D341Med (cell line): ENCODE results near the gene JAZF1.

ENCODE experiments used
- DNase-seq: peaks from one replicate; pipeline ENCODE4 v3.0.0; 2012; ENCODE audit warnings: low spot score

JAZF1 gene

GRCh38 chr7:28180364-28181147 is at the start of gene JAZF1:
Gene JAZF1 (minus strand): TSS chr7:28180795.
- DNase-seq, result peak; percentile 84

DNA sequence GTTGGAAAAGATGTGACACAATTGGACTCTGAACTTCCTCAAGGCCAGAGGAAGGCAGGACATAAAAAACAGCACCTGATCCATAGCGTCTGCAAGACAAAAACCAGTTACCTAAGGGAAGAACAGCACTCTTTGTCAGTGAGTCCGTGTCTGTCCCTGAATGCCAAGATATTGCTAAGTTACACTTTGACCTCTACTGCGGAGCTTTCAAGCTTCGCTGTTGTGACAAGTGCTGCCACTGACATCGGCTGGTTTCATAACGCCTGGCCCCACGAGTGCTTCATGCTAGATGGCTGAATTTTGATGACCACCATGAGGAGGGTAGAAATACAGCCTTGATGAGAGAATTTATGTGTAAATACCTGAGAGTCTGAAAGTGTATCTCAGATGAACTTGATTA is 49.7 kb upstream of the JAZF1 start:
- no peak for DNase-seq

- no peak for DNase-seq
These were observed 47.8 kb upstream of the JAZF1 start for GRCh38 chr7:28228396-28228795.

GRCh38 chr7:28226003-28226402 is 45.4 kb upstream of the JAZF1 start:
- DNase-seq, result no peak

GRCh38 chr7:28225576-28225975 is 45.0 kb upstream of the JAZF1 start:
- peak; percentile 66 for DNase-seq

GRCh38 chr7:28224675-28225074 is 44.1 kb upstream of the JAZF1 start:
- no peak for DNase-seq

GRCh38 chr7:28224172-28224571 is 43.6 kb upstream of the JAZF1 start:
- DNase-seq, result no peak

- DNase-seq, result no peak
These were observed 42.0 kb upstream of the JAZF1 start for GRCh38 chr7:28222636-28223035.

GRCh38 chr7:28219793-28220192 is 39.2 kb upstream of the JAZF1 start:
- DNase-seq, result no peak

- no peak for DNase-seq
These were observed 36.5 kb upstream of the JAZF1 start for GRCh38 chr7:28217143-28217542.

GRCh38 chr7:28211006-28211405 is 30.4 kb upstream of the JAZF1 start:
- DNase-seq, result no peak

- no peak for DNase-seq
These were observed 27.9 kb upstream of the JAZF1 start for GRCh38 chr7:28208506-28208905.

DNA sequence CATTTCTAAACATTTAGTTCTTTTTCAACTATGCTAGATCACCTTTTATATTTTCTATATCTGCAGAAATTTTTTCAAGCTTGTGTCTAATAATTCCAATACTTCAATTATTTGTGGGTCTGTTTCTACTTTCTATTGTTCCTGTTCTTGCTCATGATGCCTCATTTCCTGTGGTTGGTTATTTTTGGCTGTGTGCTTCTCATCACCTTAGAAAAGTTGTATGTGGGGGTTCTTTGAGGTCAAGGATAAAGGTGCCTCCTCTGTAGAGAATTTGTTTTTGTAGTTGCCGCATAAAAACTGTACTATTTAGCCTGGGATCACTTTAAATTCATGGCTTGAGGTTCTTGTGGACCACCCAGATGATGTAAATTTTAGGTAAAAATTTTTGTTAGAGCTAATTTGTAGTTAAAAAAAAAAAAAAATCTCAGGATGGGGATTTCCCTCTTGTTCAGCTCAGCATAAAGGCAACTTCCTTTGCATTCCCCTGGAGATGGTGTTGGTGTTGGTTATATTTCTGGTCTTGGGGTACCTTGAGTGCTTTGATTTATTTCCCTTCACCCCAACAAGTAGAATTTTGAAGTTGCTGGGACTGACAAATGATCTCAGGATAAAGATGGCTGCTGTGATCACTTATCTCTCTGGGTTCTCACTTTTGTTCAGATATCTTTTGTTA is 27.0 kb upstream of the JAZF1 start:
- DNase-seq, result no peak

GRCh38 chr7:28205506-28205905 is 24.9 kb upstream of the JAZF1 start:
- no peak for DNase-seq

- DNase-seq, result no peak
These were observed 23.1 kb upstream of the JAZF1 start for GRCh38 chr7:28203508-28204240.

DNA sequence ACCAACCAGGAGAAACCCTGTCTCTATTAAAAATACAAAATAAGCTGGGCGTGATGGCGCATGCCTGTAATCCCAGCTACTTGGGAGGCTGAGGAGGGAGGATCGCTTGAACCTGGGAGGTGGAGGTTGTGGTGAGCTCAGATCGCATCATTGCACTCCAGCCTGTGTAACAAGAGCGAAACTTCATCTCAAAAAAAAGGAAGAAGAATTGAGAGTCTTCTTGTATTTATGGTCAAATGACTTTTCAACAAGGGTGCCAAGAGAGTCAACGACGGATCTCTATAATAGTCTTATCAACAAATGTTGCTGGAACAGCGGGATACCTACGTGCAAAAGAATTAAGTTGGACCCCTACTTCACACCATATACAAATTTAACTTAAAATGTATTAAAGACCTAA is 21.6 kb upstream of the JAZF1 start:
- DNase-seq, result no peak

DNA sequence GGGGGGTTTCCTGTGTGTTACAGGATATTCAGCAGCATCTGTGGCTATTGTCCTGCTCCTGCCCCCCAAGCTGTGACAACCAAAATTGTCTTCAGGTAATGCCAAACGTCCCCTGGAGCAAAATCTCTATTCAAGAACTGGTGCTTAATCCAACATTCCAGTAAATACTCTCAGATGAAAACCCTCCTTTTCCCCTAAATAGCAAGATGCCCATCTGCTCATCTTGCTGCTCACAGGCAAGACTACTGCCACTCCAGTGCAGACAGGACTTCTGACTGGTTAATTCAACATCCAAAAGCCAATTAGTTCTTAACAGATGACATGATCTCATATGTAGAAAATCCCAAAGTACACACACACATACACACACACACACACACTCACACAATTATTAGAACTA is 20.5 kb upstream of the JAZF1 start:
- DNase-seq, result no peak

GRCh38 chr7:28200598-28200997 is 20.0 kb upstream of the JAZF1 start:
- DNase-seq, result no peak

GRCh38 chr7:28199021-28199510 is 18.5 kb upstream of the JAZF1 start:
- DNase-seq, result no peak

- no peak for DNase-seq
These were observed 15.5 kb upstream of the JAZF1 start for GRCh38 chr7:28195910-28196620.

DNA sequence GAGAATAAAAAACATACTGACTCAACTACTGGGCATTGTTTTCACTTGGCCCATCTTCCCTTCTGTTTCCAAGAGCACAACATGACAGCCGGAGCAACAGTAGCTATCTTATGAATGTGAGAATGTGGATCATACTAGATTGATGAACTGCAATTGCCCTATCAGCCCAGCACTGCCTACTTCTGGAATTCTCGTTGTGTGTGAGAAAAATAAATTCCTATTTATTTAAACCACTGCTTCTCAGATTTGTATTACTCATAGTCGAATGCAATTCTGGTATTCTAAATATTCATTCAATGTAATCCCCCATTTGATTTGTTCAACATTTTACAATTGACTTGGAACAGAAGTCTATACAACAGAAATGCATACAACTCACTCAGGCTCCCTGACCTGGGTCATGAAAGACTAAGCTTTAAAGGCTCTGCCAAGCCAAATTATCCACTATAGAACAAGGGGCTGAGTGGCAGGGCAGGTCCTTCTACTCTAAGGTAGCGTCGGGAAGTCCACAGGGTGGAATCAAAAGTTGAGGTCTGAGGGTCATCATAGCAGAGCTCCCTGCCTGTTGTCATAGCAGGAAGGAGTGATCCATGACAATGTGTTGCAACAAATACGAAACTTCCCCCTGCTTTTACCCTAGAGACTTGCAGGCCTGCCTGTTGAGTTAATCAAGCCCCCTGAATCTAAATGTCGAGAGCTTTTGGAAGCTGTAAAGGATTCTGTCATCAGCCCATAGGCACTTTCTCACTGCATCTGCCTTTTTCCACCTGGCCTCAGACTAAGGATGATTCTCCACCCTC is 12.4 kb upstream of the JAZF1 start:
- no peak for DNase-seq
